GM12878 (cell line): ENCODE results near the gene ZBTB7B. TPM values are rescaled to one million over a fixed set of nuclear protein-coding genes. Genes with fewer than 3 reads are reported as not detected.
A peak's percentile ranks its signal among the peaks of the same experiment; 100 is the strongest.

Source experiments
- ATAC-seq: fragments of 200-7000 bp; cut with Tn5 transposase; 3 replicates; pipeline ENCODE4 v1.9.1; 2020; ENCODE audit warnings: mild to moderate bottlenecking, moderate library complexity
- BruUV-seq: library from RNA; stranded (reverse); fragments of 400-500 nt; replicated peaks from 2 replicates; lab custom pipeline; 2021; lab: Mats Ljungman, UMichigan
- CTCF ChIA-PET: fragments of 300-600 bp; sonication (Branson Sonifier 250); formaldehyde crosslinking; extraction: SDS; loops from one replicate; lab custom pipeline; 2021; ENCODE audit warnings: inconsistent platforms; lab: Yijun Ruan, JAX
- POLR2A ChIA-PET: fragments of 350-600 bp; formaldehyde crosslinking; extraction: SDS; loops from one replicate; lab custom pipeline; 2021; ENCODE audit warnings: inconsistent platforms; lab: Charles Lee
- RAD21 ChIA-PET: fragments of 300-600 bp; sonication (Branson Sonifier 250); formaldehyde crosslinking; loops from one replicate; lab custom pipeline; 2023; ENCODE audit warnings: antibody characterized with exemption; ENCODE audit not compliant: unreplicated experiment; lab: Charles Lee
- SMC1A ChIA-PET: fragments of 300-600 bp; sonication (Branson Sonifier 250); formaldehyde crosslinking; loops from one replicate; lab custom pipeline; 2023; ENCODE audit not compliant: unreplicated experiment, uncharacterized antibody; lab: Charles Lee
- DNase-seq: peaks from one replicate; pipeline ENCODE4 v3.0.0-alpha.2; 2011; ENCODE audit warnings: low read depth, low spot score
- FAIRE-seq: peaks from 3 replicates; lab custom pipeline; 2011; peaks lifted over from hg19 to GRCh38; lab: Jason Lieb, UNC
- H2AFZ ChIP-seq: 2 replicates; pipeline ENCODE4 v1.6.0; 2011; ENCODE audit warnings: low read depth, low read length, control low read depth; ENCODE audit not compliant: control insufficient read depth
- H3K27ac ChIP-seq: 2 replicates; pipeline ENCODE4 v1.5.1; 2011; ENCODE audit warnings: control low read depth; ENCODE audit not compliant: control insufficient read depth, insufficient read depth
- H3K27me3 ChIP-seq, 2 experiments: replicated peaks in 1 of 2; 2 replicates each; pipeline versions ENCODE4 v1.6.0 to v1.6.1; 2011; ENCODE audit warnings: low read length in 1 of 2; ENCODE audit not compliant: control insufficient read depth in 2 of 2, insufficient read depth in 2 of 2
- H3K36me3 ChIP-seq, 2 experiments: 2 replicates each; pipeline ENCODE4 v1.5.1; 2011; ENCODE audit warnings: low read length in 1 of 2; ENCODE audit not compliant: control insufficient read depth in 2 of 2, insufficient read depth in 2 of 2
- H3K4me1 ChIP-seq: 2 replicates; pipeline ENCODE4 v1.6.1; 2011; ENCODE audit warnings: mild to moderate bottlenecking, low read length, moderate library complexity, mixed read lengths; ENCODE audit not compliant: control insufficient read depth, insufficient read depth
- H3K4me2 ChIP-seq: 2 replicates; pipeline ENCODE4 v1.6.0; 2011; ENCODE audit warnings: control low read depth; ENCODE audit not compliant: control insufficient read depth, insufficient read depth
- H3K4me3 ChIP-seq: fragments of 200-600 bp; sonication (generic); 2 replicates; pipeline ENCODE4 v1.5.1; 2016
- H3K79me2 ChIP-seq: 2 replicates; pipeline ENCODE4 v1.6.0; 2011; ENCODE audit warnings: low read length; ENCODE audit not compliant: control insufficient read depth, insufficient read depth
- H3K9ac ChIP-seq: 2 replicates; pipeline ENCODE4 v1.8.0; 2011; ENCODE audit warnings: low read length, control low read depth, mixed read lengths; ENCODE audit not compliant: control insufficient read depth, insufficient read depth
- H3K9me3 ChIP-seq: replicated peaks from 3 replicates; pipeline ENCODE4 v1.5.1; 2011; ENCODE audit warnings: mild to moderate bottlenecking, low read length; ENCODE audit not compliant: control insufficient read depth, insufficient read depth
- H4K20me1 ChIP-seq: 2 replicates; pipeline ENCODE4 v1.6.0; 2011; ENCODE audit not compliant: control insufficient read depth, insufficient read depth
- BACH1 ChIP-seq: fragments of 450-650 bp; IDR thresholded peaks from 2 replicates; pipeline ENCODE4 v1.6.1; 2017; ENCODE audit warnings: mild to moderate bottlenecking, borderline replicate concordance
- CHD2 ChIP-seq: IDR thresholded peaks from 2 replicates; pipeline ENCODE4 v1.6.1; 2011; ENCODE audit warnings: low read depth, low read length, improper control_type of control experiment, borderline replicate concordance
- CREB1 ChIP-seq: IDR thresholded peaks from 2 replicates; pipeline ENCODE4 v1.6.1; 2012; ENCODE audit warnings: low read depth, mild to moderate bottlenecking, inconsistent platforms
- CREM ChIP-seq: IDR thresholded peaks from 2 replicates; pipeline ENCODE4 v1.6.1; 2014; ENCODE audit warnings: antibody characterized with exemption, low read depth
- KDM1A ChIP-seq: fragments of 200-600 bp; sonication (generic); IDR thresholded peaks from 2 replicates; pipeline ENCODE4 v1.6.1; 2016; ENCODE audit warnings: borderline replicate concordance
- NR2C2 ChIP-seq: IDR thresholded peaks from 2 replicates; pipeline ENCODE4 v1.6.1; 2011; ENCODE audit warnings: borderline replicate concordance, low read depth; ENCODE audit not compliant: control insufficient read depth, insufficient read length
- POLR2AphosphoS5 ChIP-seq: IDR thresholded peaks from 2 replicates; pipeline ENCODE4 v1.6.1; 2011; ENCODE audit warnings: mild to moderate bottlenecking, low read length, inconsistent platforms
- RB1 ChIP-seq: fragments of 450-650 bp; formaldehyde crosslinking; IDR thresholded peaks from 2 replicates; pipeline ENCODE4 v1.6.1; 2017; ENCODE audit warnings: mild to moderate bottlenecking, borderline replicate concordance
- RCOR1 ChIP-seq: conservative IDR thresholded peaks from 2 replicates; pipeline ENCODE4 v1.6.1; 2012; ENCODE audit warnings: low read depth, low read length, improper control_type of control experiment
- SPI1 ChIP-seq: IDR thresholded peaks from 2 replicates; pipeline ENCODE4 v1.6.1; 2011; ENCODE audit warnings: low read depth, mild to moderate bottlenecking, low read length, moderate library complexity, borderline replicate concordance; ENCODE audit not compliant: insufficient read depth
- STAT3 ChIP-seq: IDR thresholded peaks from 2 replicates; pipeline ENCODE4 v1.6.1; 2011; ENCODE audit warnings: low read depth, low read length, improper control_type of control experiment
- SUPT20H ChIP-seq: IDR thresholded peaks from 2 replicates; pipeline ENCODE4 v1.6.1; 2011; ENCODE audit warnings: low read depth, mild to moderate bottlenecking, low read length, moderate library complexity, borderline replicate concordance; ENCODE audit not compliant: control insufficient read depth
- ZBED1 ChIP-seq: IDR thresholded peaks from 2 replicates; pipeline ENCODE4 v1.6.1; 2016; ENCODE audit warnings: borderline replicate concordance
- WGBS: methylation state at CpG from one replicate; pipeline ENCODE4 v1.1.6; 2016; ENCODE audit warnings: low lambda C conversion rate; ENCODE audit not compliant: insufficient replicate concordance, insufficient coverage; ENCODE audit errors: missing lambda C conversion rate; 5-methylcytosine and 5-hydroxymethylcytosine counted together
- in situ Hi-C: fragments of 300-500 bp; cut with MboI; formaldehyde crosslinking; loops from 9 replicates; pipeline ENCODE4 v1.14.3; 2018; ENCODE audit warnings: mixed read lengths
- intact Hi-C: fragments of 100-400 bp; cut with micrococcal nuclease; formaldehyde crosslinking; loops from one replicate; pipeline ENCODE4 v1.14.2; 2022; ENCODE audit not compliant: unreplicated experiment
- polyA plus RNA-seq, 11 experiments: library from polyadenylated mRNA; depleted of rRNA in 4 of 11; unstranded in 6 of 11; stranded (reverse) in 5 of 11; fragments of >200 nt; fragmentation: Nextera tagmentation in 4 of 11; fragmentation: Illumina TruSeq in 1 of 11; extraction: Ambion mirVana in 4 of 11; extraction: Trizol in 1 of 11; gene quantifications; 1 replicate in 1 of 11; 2 replicates in 10 of 11; pipeline versions ENCODE4 v1.2.1 to v1.2.3, GENCODE V29; 2011 to 2016; ENCODE audit warnings: inconsistent platforms in 2 of 11, missing spikeins in 2 of 11, low read depth in 1 of 11
- total RNA-seq, 4 experiments: library from RNA; depleted of rRNA in 3 of 4; stranded (reverse); fragments of >200 nt in 3 of 4; fragmentation: Illumina TruSeq in 1 of 4; extraction: Trizol in 1 of 4; gene quantifications; 2 replicates each; pipeline versions ENCODE4 v1.2.1 to v1.2.3, GENCODE V29; 2013 to 2021
- TF ChIP-seq, protein P1 (sequence below): IDR thresholded peaks from 2 replicates; pipeline ENCODE4 v1.6.1; 2011; ENCODE audit warnings: low read depth, low read length, improper control_type of control experiment, borderline replicate concordance
- TF ChIP-seq, protein P2 (sequence below): fragments of 450-650 bp; IDR thresholded peaks from 2 replicates; pipeline ENCODE4 v1.6.1; 2014; ENCODE audit warnings: mild to moderate bottlenecking
- TF ChIP-seq, protein P3 (sequence below): fragments of 450-650 bp; IDR thresholded peaks from 2 replicates; pipeline ENCODE4 v1.6.1; 2016; ENCODE audit warnings: mild to moderate bottlenecking

Gene ZBTB7B
- total and polyA plus RNA-seq, 10 of the 15 experiments (the other 5 are each of a cell fraction or from before 2014, with no cell fraction given): 0.11 to 44.9 (median 11.3) TPM

DNA sequence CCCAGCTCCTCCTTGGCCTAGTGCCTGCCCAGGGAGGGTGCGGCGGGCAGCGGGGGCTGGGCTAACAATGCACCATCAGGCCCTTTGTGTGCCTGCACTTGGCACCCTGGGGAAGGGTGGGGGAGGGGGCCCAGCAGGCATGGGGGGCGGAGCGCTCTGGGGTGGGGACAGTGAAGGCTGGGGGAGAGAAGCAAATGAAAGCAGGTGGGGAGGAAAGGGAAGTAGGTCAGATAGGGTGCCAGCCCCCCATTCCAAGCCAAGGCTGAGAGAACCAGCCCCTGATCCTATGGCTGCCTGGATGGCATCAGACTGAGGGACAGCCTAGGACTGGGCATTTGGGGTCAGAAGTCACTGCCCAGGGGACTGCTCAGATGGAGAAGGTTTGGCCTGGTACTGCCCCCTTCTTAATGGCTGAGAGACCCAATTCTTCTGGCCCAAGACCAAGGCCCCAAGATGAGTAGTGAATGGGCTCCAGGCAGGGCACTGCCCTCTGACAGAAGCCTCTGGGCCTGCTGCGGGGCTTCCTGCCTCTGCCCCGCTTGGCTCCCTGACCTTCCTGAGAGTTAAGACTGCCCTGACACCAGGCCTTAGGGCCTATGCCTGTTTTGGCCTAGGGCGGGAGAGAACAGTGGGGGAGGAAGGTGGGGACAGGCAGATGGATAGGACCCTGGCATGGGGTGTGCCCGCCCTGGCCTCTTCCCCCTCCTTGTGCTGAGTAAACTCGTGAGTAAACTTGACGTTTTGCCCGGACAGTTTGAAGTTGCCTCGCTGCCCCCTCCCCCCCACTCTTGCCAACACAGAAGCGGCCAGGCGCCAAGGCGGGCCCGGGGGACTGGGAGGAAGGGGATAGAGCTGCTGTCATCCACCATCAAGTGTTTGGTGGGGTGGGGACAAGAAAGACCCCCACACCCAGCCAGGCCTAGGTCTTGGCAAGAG is 2.7 kb downstream of the ZBTB7B start:
- H3K27me3 ChIP-seq: no peaks in the 10 kb centered on the region
- no peaks in the 10 kb centered on the region; a peak in 2 of 4 replicates for H3K36me3 ChIP-seq
- intact Hi-C loops: no loop called here
- no peak for TF ChIP-seq KDM1A
- no peak for TF ChIP-seq NR2C2
- no peak for TF ChIP-seq SPI1
- TF ChIP-seq, protein P1, sequence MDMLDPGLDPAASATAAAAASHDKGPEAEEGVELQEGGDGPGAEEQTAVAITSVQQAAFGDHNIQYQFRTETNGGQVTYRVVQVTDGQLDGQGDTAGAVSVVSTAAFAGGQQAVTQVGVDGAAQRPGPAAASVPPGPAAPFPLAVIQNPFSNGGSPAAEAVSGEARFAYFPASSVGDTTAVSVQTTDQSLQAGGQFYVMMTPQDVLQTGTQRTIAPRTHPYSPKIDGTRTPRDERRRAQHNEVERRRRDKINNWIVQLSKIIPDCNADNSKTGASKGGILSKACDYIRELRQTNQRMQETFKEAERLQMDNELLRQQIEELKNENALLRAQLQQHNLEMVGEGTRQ: no peak
- TF ChIP-seq POLR2AphosphoS5: no peak
- TF ChIP-seq CHD2: no peak
- TF ChIP-seq RCOR1: no peak
- no peak for TF ChIP-seq STAT3
- no peak for TF ChIP-seq ZBED1
- no peak for TF ChIP-seq CREB1
- TF ChIP-seq CREM: no peak
- no peak for TF ChIP-seq BACH1
- no peak for TF ChIP-seq RB1
- TF ChIP-seq, protein P2, sequence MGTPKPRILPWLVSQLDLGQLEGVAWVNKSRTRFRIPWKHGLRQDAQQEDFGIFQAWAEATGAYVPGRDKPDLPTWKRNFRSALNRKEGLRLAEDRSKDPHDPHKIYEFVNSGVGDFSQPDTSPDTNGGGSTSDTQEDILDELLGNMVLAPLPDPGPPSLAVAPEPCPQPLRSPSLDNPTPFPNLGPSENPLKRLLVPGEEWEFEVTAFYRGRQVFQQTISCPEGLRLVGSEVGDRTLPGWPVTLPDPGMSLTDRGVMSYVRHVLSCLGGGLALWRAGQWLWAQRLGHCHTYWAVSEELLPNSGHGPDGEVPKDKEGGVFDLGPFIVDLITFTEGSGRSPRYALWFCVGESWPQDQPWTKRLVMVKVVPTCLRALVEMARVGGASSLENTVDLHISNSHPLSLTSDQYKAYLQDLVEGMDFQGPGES: no peak
- TF ChIP-seq SUPT20H: no peak
- TF ChIP-seq, protein P3, sequence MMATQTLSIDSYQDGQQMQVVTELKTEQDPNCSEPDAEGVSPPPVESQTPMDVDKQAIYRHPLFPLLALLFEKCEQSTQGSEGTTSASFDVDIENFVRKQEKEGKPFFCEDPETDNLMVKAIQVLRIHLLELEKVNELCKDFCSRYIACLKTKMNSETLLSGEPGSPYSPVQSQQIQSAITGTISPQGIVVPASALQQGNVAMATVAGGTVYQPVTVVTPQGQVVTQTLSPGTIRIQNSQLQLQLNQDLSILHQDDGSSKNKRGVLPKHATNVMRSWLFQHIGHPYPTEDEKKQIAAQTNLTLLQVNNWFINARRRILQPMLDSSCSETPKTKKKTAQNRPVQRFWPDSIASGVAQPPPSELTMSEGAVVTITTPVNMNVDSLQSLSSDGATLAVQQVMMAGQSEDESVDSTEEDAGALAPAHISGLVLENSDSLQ: no peak
- TF ChIP-seq, all 136 proteins: peak for 0
- peak overlapping the region; percentile 85 for H3K9ac ChIP-seq
- H3K4me3 ChIP-seq: peak overlapping the region; percentile 99; the same call in 1 of the 2 replicates
- DNase-seq: no peak
- H3K9me3 ChIP-seq: no peaks in the 10 kb centered on the region
- POLR2A ChIA-PET: interaction anchor here (1.0 to 1.7 kb wide), 3 partner anchors 11 to 59 kb away, joined by 3 to 5 read pairs (median 4); partner anchors contain the start of gene PYGO2
- SMC1A ChIA-PET: no interaction called here
- no TSS peak for BruUV-seq
- H2AFZ ChIP-seq: no peak overlapping the region
- peaks cover 52% of the 10 kb centered on the region for H3K4me1 ChIP-seq
- H4K20me1 ChIP-seq: 0 out of 2 replicates have a peak, but pooled peaks cover 3% of the 10 kb centered on the region
- peak overlapping the region; percentile 98 for H3K4me2 ChIP-seq
- H3K27ac ChIP-seq: peak overlapping the region; percentile 91
- ATAC-seq: no peak
- FAIRE-seq: no peak
- WGBS: 27% methylated on average over 14 of the region's 17 CpGs
- RAD21 ChIA-PET: interaction anchor here (1.1 to 3.3 kb wide), 3 partner anchors 10 to 32 kb away, joined by 4 to 14 read pairs (median 4); no protein-coding TSS in a partner anchor
- H3K79me2 ChIP-seq: peaks cover 61% of the 10 kb centered on the region
- in situ Hi-C loops: no loop called here
- CTCF ChIA-PET: interaction anchor here (0.6 to 3.6 kb wide), 7 partner anchors 9 to 65 kb away, joined by 3 to 27 read pairs (median 3); no protein-coding TSS in a partner anchor
